Right lobe of liver (tissue), 6 donors: ENCODE data around the gene IFIT3. TPM values are rescaled to one million over a fixed set of nuclear protein-coding genes. Genes with fewer than 3 reads are reported as not detected.

Source experiments
- ATAC-seq, 4 donors: fragments of 200-7000 bp; cut with Tn5 transposase; one replicate each; pipeline ENCODE4 v1.9.1; 2020; ENCODE audit warnings: mild to moderate bottlenecking in 4 of 4, moderate library complexity in 4 of 4
- DNase-seq, 3 donors: peaks; one replicate each; pipeline ENCODE4 v3.0.0-alpha.2; 2020
- H3K27ac ChIP-seq, 3 donors: fragments of 200-600 bp; one replicate each; pipeline ENCODE4 v1.8.0; 2022
- H3K27me3 ChIP-seq, 2 donors: fragments of 200-600 bp; one replicate each; pipeline ENCODE4 v1.8.0; 2022
- H3K36me3 ChIP-seq, 4 donors: fragments of 200-600 bp; sonication (generic) in 1 of 4; one replicate each; pipeline versions ENCODE4 v1.5.1 to v1.8.0; 2017 to 2022; ENCODE audit warnings: control low read depth in 1 of 4
- H3K4me1 ChIP-seq, 4 donors: fragments of 200-600 bp; sonication (generic) in 1 of 4; one replicate each; pipeline versions ENCODE4 v1.5.1 to v1.8.0; 2017 to 2022; ENCODE audit warnings: control low read depth in 1 of 4
- H3K4me3 ChIP-seq, 3 donors: fragments of 200-600 bp; one replicate each; pipeline ENCODE4 v1.8.0; 2022
- H3K9me3 ChIP-seq, 4 donors: fragments of 200-600 bp; sonication (generic) in 1 of 4; one replicate each; pipeline versions ENCODE4 v1.5.1 to v1.8.0; 2017 to 2022; ENCODE audit warnings: control low read depth in 1 of 4
- POLR2A ChIP-seq: fragments of 450-650 bp; IDR thresholded peaks from one replicate; pipeline ENCODE4 v1.6.1; 2017; ENCODE audit warnings: antibody characterized with exemption, mild to moderate bottlenecking
- WGBS: methylation state at CpG from one replicate; pipeline ENCODE4 v1.1.6; 2018; ENCODE audit warnings: low coverage, low lambda C conversion rate; ENCODE audit not compliant: insufficient coverage; ENCODE audit errors: missing lambda C conversion rate; 5-methylcytosine and 5-hydroxymethylcytosine counted together
- intact Hi-C, 2 donors: fragments of 100-400 bp; cut with DNase I; formaldehyde crosslinking; loops; one replicate each; pipeline versions ENCODE4 v1.11.2 to v1.14.1; 2022
- total RNA-seq, 6 experiments: library from RNA; depleted of rRNA in 2 of 6; stranded (reverse); fragments of >200 nt in 2 of 6; fragmentation: NEBNext Ultra II Directional in 3 of 6; extraction: Animal tissue kit (Norgen Biotek cat#: 25700) in 3 of 6; gene quantifications; one replicate each; pipeline versions ENCODE4 v1.1.0 to v1.2.4, GENCODE V29; 2016 to 2023
- TF ChIP-seq, protein P1 (sequence below), 4 donors: fragments of 200-600 bp in 3 of 4; fragments of 450-650 bp in 1 of 4; IDR thresholded peaks; one replicate each; pipeline versions ENCODE4 v1.5.1 to v1.8.0; 2016 to 2022; ENCODE audit warnings: antibody characterized with exemption in 4 of 4, mild to moderate bottlenecking in 2 of 4
- donor health status: DM: no; HTN: yes; CAD: no.
- donor health status: DM: no; HTN: no; CAD: no.
- donor health status: DM: no; HTN: no; CAD: no.
- donor health status: DM: no; HTN: yes; CAD: no.
- donor health status: DM: no; HTN: yes; CAD: no.

The IFIT3 gene
- total RNA-seq, 6 experiments from 2014 or later, result 7.5 to 17.9 (median 11.5) TPM

- DNase-seq (no peak), ATAC-seq (no peak)
- intact Hi-C loops, result no loop called here
- 94% methylated on average over 9 of the region's 9 CpGs for WGBS
- TF ChIP-seq, protein P1, sequence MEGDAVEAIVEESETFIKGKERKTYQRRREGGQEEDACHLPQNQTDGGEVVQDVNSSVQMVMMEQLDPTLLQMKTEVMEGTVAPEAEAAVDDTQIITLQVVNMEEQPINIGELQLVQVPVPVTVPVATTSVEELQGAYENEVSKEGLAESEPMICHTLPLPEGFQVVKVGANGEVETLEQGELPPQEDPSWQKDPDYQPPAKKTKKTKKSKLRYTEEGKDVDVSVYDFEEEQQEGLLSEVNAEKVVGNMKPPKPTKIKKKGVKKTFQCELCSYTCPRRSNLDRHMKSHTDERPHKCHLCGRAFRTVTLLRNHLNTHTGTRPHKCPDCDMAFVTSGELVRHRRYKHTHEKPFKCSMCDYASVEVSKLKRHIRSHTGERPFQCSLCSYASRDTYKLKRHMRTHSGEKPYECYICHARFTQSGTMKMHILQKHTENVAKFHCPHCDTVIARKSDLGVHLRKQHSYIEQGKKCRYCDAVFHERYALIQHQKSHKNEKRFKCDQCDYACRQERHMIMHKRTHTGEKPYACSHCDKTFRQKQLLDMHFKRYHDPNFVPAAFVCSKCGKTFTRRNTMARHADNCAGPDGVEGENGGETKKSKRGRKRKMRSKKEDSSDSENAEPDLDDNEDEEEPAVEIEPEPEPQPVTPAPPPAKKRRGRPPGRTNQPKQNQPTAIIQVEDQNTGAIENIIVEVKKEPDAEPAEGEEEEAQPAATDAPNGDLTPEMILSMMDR (IDR thresholded peaks at IDR 0.05), result no peak
- no peak for TF ChIP-seq POLR2A
- H3K27ac ChIP-seq, result no peak overlapping the region
- peaks cover 0 to 13% (median 5%) of the 10 kb centered on the region in 4 donors for H3K36me3 ChIP-seq
- peaks cover 0 to 20% (median 8%) of the 10 kb centered on the region in 4 donors for H3K4me1 ChIP-seq
- H3K9me3 ChIP-seq, result no peaks in the 10 kb centered on the region
- H3K4me3 ChIP-seq, result no peak overlapping the region
- no peaks in the 10 kb centered on the region for H3K27me3 ChIP-seq
These were observed 21.9 kb upstream of the IFIT3 start for GRCh38 chr10:89305766-89306433.

GRCh38 chr10:89306434-89307268 is 21.1 kb upstream of the IFIT3 start:
- ATAC-seq (no peak), DNase-seq (no peak)
- TF ChIP-seq, protein P1 (IDR thresholded peaks at IDR 0.05), result no peak
- TF ChIP-seq POLR2A, result no peak
- peaks cover 0 to 15% (median 8%) of the 10 kb centered on the region in 4 donors for H3K4me1 ChIP-seq
- H3K27me3 ChIP-seq, result no peaks in the 10 kb centered on the region
- no peak overlapping the region for H3K4me3 ChIP-seq
- H3K9me3 ChIP-seq, result no peaks in the 10 kb centered on the region
- H3K27ac ChIP-seq, result no peak overlapping the region
- WGBS, result 91% methylated on average over 12 of the region's 13 CpGs
- intact Hi-C loops, result no loop called here
- H3K36me3 ChIP-seq, result peaks cover 0 to 13% (median 5%) of the 10 kb centered on the region in 4 donors

DNA sequence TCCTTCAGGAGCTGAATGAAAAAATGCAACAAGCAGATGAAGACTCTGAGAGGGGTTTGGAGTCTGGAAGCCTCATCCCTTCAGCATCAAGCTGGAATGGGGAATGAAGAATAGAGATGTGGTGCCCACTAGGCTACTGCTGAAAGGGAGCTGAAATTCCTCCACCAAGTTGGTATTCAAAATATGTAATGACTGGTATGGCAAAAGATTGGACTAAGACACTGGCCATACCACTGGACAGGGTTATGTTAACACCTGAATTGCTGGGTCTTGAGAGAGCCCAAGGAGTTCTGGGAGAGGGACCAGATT is 20.6 kb upstream of the IFIT3 start:
- no peak for DNase-seq
- H3K27me3 ChIP-seq, result no peaks in the 10 kb centered on the region
- no peak for ATAC-seq
- no peaks in the 10 kb centered on the region for H3K9me3 ChIP-seq
- peaks cover 0 to 13% (median 5%) of the 10 kb centered on the region in 4 donors for H3K36me3 ChIP-seq
- intact Hi-C loops, result no loop called here
- H3K4me3 ChIP-seq, result no peak overlapping the region
- TF ChIP-seq, protein P1 (IDR thresholded peaks at IDR 0.05), result no peak
- TF ChIP-seq POLR2A, result no peak
- peaks cover 0 to 15% (median 8%) of the 10 kb centered on the region in 4 donors for H3K4me1 ChIP-seq
- no peak overlapping the region for H3K27ac ChIP-seq

DNA sequence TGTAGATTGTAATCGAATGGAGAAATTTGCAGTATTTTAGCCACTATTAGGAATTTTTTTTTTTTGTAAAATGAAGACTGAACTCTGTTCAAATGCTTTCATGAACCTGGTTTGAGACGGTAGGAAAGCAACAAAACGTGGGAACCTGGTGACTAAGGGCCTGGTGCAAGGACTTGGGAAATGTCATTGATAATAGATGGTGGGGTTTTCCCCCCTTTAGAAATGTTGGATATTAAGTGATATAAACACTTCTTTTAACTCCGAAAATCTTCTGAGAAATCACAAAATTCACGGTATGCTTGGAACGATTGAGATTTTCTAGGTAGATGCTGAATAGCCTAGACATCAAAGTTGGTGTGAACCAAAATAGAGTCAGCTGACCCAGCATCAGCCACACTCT is 19.5 kb upstream of the IFIT3 start:
- Histone ChIP-seq H3K27ac (no peak overlapping the region), H3K27me3 (no peaks in the 10 kb centered on the region), H3K36me3 (peaks cover 0 to 13% (median 5%) of the 10 kb centered on the region in 4 donors), H3K9me3 (no peaks in the 10 kb centered on the region), H3K4me1 (peaks cover 0 to 7% (median 5%) of the 10 kb centered on the region in 4 donors), H3K4me3 (no peak overlapping the region)
- no peak for TF ChIP-seq POLR2A
- TF ChIP-seq, protein P1 (IDR thresholded peaks at IDR 0.05), result no peak
- intact Hi-C loops, result no loop called here
- ATAC-seq, result no peak
- no peak for DNase-seq
- WGBS, result 94% methylated on average over 6 of the region's 6 CpGs
